ENCODE results near the gene PRKCH. TPM values are rescaled to one million over a fixed set of nuclear protein-coding genes. Genes with fewer than 3 reads are reported as not detected.
A peak's percentile ranks its signal among the peaks of the same experiment; 100 is the strongest.

Gene PRKCH
- total and polyA plus RNA-seq, 10 of the 15 experiments (the other 5 are each of a cell fraction or from before 2014, with no cell fraction given), result 10.7 to 140 (median 33.2) TPM

GRCh38 chr14:61501714-61502458, 180.5 kb downstream of the PRKCH start:
- H4K20me1 ChIP-seq (ENCODE audit: control insufficient read depth, insufficient read depth), result no peaks in the 10 kb centered on the region
- peak overlapping the region; percentile 81; the same call in 1 of the 2 replicates for H3K9ac ChIP-seq (ENCODE audit: control insufficient read depth, insufficient read depth, low read length)
- H2AFZ ChIP-seq (ENCODE audit: control insufficient read depth, low read depth, low read length), result no peak overlapping the region; the same call in 1 of the 2 replicates
- peaks cover 4 to 7% of the 10 kb centered on the region in 2 experiments; a peak in 3 of 4 replicates for H3K36me3 ChIP-seq (ENCODE audit: control insufficient read depth in 2 of 2, insufficient read depth in 2 of 2, low read length in 1 of 2)
- FAIRE-seq (no peak), ATAC-seq (peak; percentile 31), DNase-seq (ENCODE audit: low read depth, low spot score) (no peak)
- 11% methylated on average over 5 of the region's 6 CpGs for WGBS (ENCODE audit: insufficient coverage, insufficient replicate concordance, low lambda C conversion rate, missing lambda C conversion rate)
- peak overlapping the region; percentile 81 for H3K4me2 ChIP-seq (ENCODE audit: control insufficient read depth, insufficient read depth)
- SMC1A ChIA-PET (ENCODE audit: uncharacterized antibody, unreplicated experiment), result interaction anchor here (0.6 to 4.5 kb wide), 36 partner anchors 8 to 343 kb away, joined by 3 to 38 read pairs (median 4); partner anchors contain the start of genes HIF1A and SNAPC1
- in situ Hi-C loops (cut with MboI), result no loop called here
- H3K4me1 ChIP-seq (ENCODE audit: control insufficient read depth, insufficient read depth, low read length), result peaks cover 30% of the 10 kb centered on the region
- RAD21 ChIA-PET (ENCODE audit: unreplicated experiment), result interaction anchor here (0.7 to 3.5 kb wide), 21 partner anchors 10 to 336 kb away, joined by 3 to 30 read pairs (median 4); partner anchors contain the start of genes HIF1A and PRKCH
- no TSS peak for BruUV-seq (replicated peaks)
- H3K27ac ChIP-seq (ENCODE audit: control insufficient read depth, insufficient read depth), result peak overlapping the region; percentile 95
- peak overlapping the region; percentile 69 for H3K4me3 ChIP-seq
- peaks cover 3% of the 10 kb centered on the region; the same call in 1 of the 2 replicates for H3K79me2 ChIP-seq (ENCODE audit: control insufficient read depth, insufficient read depth, low read length)
- no peaks in the 10 kb centered on the region for H3K9me3 ChIP-seq (replicated peaks; ENCODE audit: control insufficient read depth, insufficient read depth, low read length)
- POLR2A ChIA-PET, result interaction anchor here (0.6 to 2.9 kb wide), 7 partner anchors 15 to 594 kb away, joined by 3 to 12 read pairs (median 6); no protein-coding TSS in a partner anchor
- H3K27me3 ChIP-seq (replicated peaks in 1 of 2; ENCODE audit: control insufficient read depth in 2 of 2, insufficient read depth in 2 of 2, low read length in 1 of 2), result no peaks in the 10 kb centered on the region
- CTCF ChIA-PET, result interaction anchor here (0.6 to 3.5 kb wide), 11 partner anchors 20 to 335 kb away, joined by 3 to 31 read pairs (median 3); no protein-coding TSS in a partner anchor
- intact Hi-C loops (cut with micrococcal nuclease; ENCODE audit: unreplicated experiment), result loop anchor here (2.0 kb wide), 1 partner anchor 23 kb away; no protein-coding TSS in a partner anchor
- TF ChIP-seq HDAC6 (IDR thresholded peaks at IDR 0.05; ENCODE audit: unreplicated experiment) (no peak), TCF7 (IDR thresholded peaks at IDR 0.05; ENCODE audit: borderline replicate concordance) (no peak), TCF3 (IDR thresholded peaks at IDR 0.05; ENCODE audit: borderline replicate concordance, insufficient read depth, low read depth, low read length) (no peak), SREBF2 (IDR thresholded peaks at IDR 0.05; ENCODE audit: low read length) (no peak), BRCA1 (IDR thresholded peaks at IDR 0.05; ENCODE audit: low read depth, low read length) (no peak), USF1 (IDR thresholded peaks at IDR 0.05; ENCODE audit: borderline replicate concordance, extremely low read length, insufficient read depth, low read depth, low read length) (no peak), SUZ12 (IDR thresholded peaks at IDR 0.05; ENCODE audit: unreplicated experiment) (no peak), RAD51 (IDR thresholded peaks at IDR 0.05) (no peak), KLF5 (IDR thresholded peaks at IDR 0.05; ENCODE audit: partially characterized antibody) (no peak), SRF (IDR thresholded peaks at IDR 0.05; ENCODE audit: low read depth in 2 of 2, low read length in 2 of 2) (peak; percentile 54 to 86), ELK1 (IDR thresholded peaks at IDR 0.05; ENCODE audit: low read depth, low read length) (peak; percentile 52; the same call in 1 of the 2 replicates), ZSCAN29 (IDR thresholded peaks at IDR 0.05) (no peak), RELA (IDR thresholded peaks at IDR 0.05; ENCODE audit: borderline replicate concordance, partially characterized antibody) (no peak), HDAC2 (IDR thresholded peaks at IDR 0.05) (no peak), USF2 (IDR thresholded peaks at IDR 0.05; ENCODE audit: borderline replicate concordance, low read depth, low read length) (no peak), POU2F2 (IDR thresholded peaks at IDR 0.05; ENCODE audit: borderline replicate concordance, low read depth, low read length) (peak; percentile 98), ZNF384 (IDR thresholded peaks at IDR 0.05; ENCODE audit: borderline replicate concordance, low read depth, low read length) (0 out of 2 replicates have a peak, but pooled peaks have one; percentile 54), KDM1A (IDR thresholded peaks at IDR 0.05; ENCODE audit: borderline replicate concordance) (no peak), HDGF (IDR thresholded peaks at IDR 0.05) (0 out of 2 replicates have a peak, but pooled peaks have one; percentile 44), MTA2 (IDR thresholded peaks at IDR 0.05; ENCODE audit: low read depth) (no peak)

Measured in GM12878 (cell line).